ENCODE data around the gene MACROD2. TPM values are rescaled to one million over a fixed set of nuclear protein-coding genes. Genes with fewer than 3 reads are reported as not detected.

The MACROD2 gene
- total and polyA plus RNA-seq, 2 of the 4 experiments (the other 2 are of a cell fraction), result not detected

DNA sequence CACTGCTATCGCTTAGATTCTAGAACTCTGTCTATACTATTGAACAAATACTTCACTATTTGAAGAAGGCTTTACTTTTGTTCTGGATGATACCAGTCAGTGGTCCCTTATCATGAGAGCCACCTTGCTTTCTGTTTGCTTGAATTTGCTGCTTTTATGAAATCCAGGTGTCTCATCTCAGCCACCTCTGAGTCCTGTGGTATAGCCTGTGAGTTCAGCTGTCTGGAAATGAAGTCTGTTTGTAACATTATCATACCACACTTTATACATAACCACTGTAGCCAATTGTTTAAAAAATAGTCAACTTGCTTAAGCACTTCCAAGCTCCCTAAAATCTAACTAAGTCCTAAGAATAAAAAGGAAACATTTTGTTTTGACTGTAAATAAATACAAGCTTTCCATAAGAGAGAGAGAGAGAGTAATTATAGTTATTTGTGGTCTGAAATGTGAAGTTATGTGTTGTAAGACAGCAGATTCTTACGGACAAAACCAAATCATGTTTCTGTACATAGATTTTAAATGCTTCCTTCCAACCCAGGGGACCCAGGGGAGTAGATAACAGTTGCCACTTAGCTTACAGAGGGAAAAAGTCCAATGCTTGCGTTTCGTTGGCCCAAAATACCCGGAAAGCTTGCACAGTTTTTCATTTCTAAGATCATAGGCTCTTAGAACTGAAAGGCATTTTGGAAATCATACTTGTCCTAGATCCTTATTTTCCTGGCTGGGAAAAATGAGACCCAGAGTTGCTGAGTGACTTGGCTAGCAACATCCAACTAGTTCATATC, 1449.9 kb downstream of the MACROD2 start:
- H3K14ac ChIP-seq (replicated peaks; ENCODE audit: low read depth, low read length), result no peak overlapping the region
- no peak overlapping the region for H2BK5ac ChIP-seq (ENCODE audit: low read depth, low read length, poor library complexity, severe bottlenecking)
- ATAC-seq (ENCODE audit: low read depth), result no peak
- dilution Hi-C loops (cut with HindIII; ENCODE audit: low sequenced_read_pairs, unreplicated experiment) (no loop called here), in situ Hi-C loops (cut with MboI; ENCODE audit: low sequenced_read_pairs) (no loop called here), intact Hi-C loops (cut with micrococcal nuclease) (no loop called here)
- H3K27ac ChIP-seq (ENCODE audit: insufficient read depth, low read length), result no peak overlapping the region
- H3K4me2 ChIP-seq (ENCODE audit: low read depth, low read length), result no peak overlapping the region
- no peaks in the 10 kb centered on the region for H3K9me3 ChIP-seq (ENCODE audit: control insufficient read depth, insufficient read depth, low read length)
- no peak overlapping the region for H4K5ac ChIP-seq (ENCODE audit: low read depth, low read length)
- WGBS, 2 experiments (ENCODE audit: extremely low coverage in 2 of 2, insufficient read length in 1 of 2), result 12% methylated on average over 3 of the region's 5 CpGs; no CpG with 5 or more reads in 1 of the 2 experiments
- no peak overlapping the region for H4K8ac ChIP-seq (ENCODE audit: low read depth in 2 of 2, low read length in 2 of 2)
- no peak overlapping the region for H3K9ac ChIP-seq (ENCODE audit: low read depth, low read length)
- no peaks in the 10 kb centered on the region for H4K20me1 ChIP-seq (ENCODE audit: insufficient read depth, low read length)
- TF ChIP-seq BHLHE40 (IDR thresholded peaks at IDR 0.05; ENCODE audit: low read depth, low read length), result no peak
- no peak for TF ChIP-seq MAFK (IDR thresholded peaks at IDR 0.05; ENCODE audit: low read depth, low read length)
- TF ChIP-seq RAD21 (IDR thresholded peaks at IDR 0.05; ENCODE audit: low read length), result no peak
- no peak for TF ChIP-seq NFE2L2 (IDR thresholded peaks at IDR 0.05; ENCODE audit: low read depth, low read length)
- TF ChIP-seq, protein P1, sequence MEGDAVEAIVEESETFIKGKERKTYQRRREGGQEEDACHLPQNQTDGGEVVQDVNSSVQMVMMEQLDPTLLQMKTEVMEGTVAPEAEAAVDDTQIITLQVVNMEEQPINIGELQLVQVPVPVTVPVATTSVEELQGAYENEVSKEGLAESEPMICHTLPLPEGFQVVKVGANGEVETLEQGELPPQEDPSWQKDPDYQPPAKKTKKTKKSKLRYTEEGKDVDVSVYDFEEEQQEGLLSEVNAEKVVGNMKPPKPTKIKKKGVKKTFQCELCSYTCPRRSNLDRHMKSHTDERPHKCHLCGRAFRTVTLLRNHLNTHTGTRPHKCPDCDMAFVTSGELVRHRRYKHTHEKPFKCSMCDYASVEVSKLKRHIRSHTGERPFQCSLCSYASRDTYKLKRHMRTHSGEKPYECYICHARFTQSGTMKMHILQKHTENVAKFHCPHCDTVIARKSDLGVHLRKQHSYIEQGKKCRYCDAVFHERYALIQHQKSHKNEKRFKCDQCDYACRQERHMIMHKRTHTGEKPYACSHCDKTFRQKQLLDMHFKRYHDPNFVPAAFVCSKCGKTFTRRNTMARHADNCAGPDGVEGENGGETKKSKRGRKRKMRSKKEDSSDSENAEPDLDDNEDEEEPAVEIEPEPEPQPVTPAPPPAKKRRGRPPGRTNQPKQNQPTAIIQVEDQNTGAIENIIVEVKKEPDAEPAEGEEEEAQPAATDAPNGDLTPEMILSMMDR (conservative IDR thresholded peaks at IDR 0.05; ENCODE audit: low read depth, low read length), result no peak
- no peak for TF ChIP-seq RCOR1 (IDR thresholded peaks at IDR 0.05; ENCODE audit: insufficient replicate concordance, low read length)
- H3K18ac ChIP-seq (ENCODE audit: low read depth, low read length), result no peak overlapping the region
- no peak overlapping the region for H3K4me3 ChIP-seq (ENCODE audit: insufficient read depth, low read depth, low read length)
- no peak overlapping the region for H2BK20ac ChIP-seq (ENCODE audit: low read depth, low read length)
- no peak overlapping the region for H4K91ac ChIP-seq (ENCODE audit: insufficient read depth, low read depth, low read length)
- H3K4ac ChIP-seq (ENCODE audit: low read depth, low read length), result no peak overlapping the region
- no TSS peak for BruUV-seq (replicated peaks)
- no peaks in the 10 kb centered on the region for H3K79me1 ChIP-seq (ENCODE audit: low read depth in 1 of 2, low read length in 2 of 2)
- no peak overlapping the region for H2BK15ac ChIP-seq (ENCODE audit: low read depth, low read length)
- H3K36me3 ChIP-seq (ENCODE audit: control insufficient read depth, insufficient read depth, low read length), result no peaks in the 10 kb centered on the region
- H2AFZ ChIP-seq (replicated peaks; ENCODE audit: low read length, poor library complexity), result no peak overlapping the region
- H3K27me3 ChIP-seq (ENCODE audit: control insufficient read depth, insufficient read depth, low read length), result no peaks in the 10 kb centered on the region
- H3K23ac ChIP-seq (ENCODE audit: low read depth, low read length), result no peak overlapping the region
- ChIA-PET POLR2A (ENCODE audit: unreplicated experiment) (no interaction called here), CTCF (no interaction called here)
- H3K9me1 ChIP-seq (ENCODE audit: insufficient read depth, low read length), result no peaks in the 10 kb centered on the region
- no peak overlapping the region for H3K56ac ChIP-seq (ENCODE audit: extremely low read depth, insufficient read depth, low read length)
- no peak overlapping the region for H2AK9ac ChIP-seq (replicated peaks; ENCODE audit: low read depth, low read length, poor library complexity)
- DNase-seq, result no peak
- H2AK5ac ChIP-seq (ENCODE audit: low read depth, low read length), result no peak overlapping the region
- H2BK120ac ChIP-seq (ENCODE audit: low read depth, low read length), result no peak overlapping the region
- no peaks in the 10 kb centered on the region for H3K4me1 ChIP-seq (ENCODE audit: control insufficient read depth, insufficient read depth, low read length)

Measured in IMR-90 (cell line).